ENCODE results near the gene MKX.

GRCh38 chr10:27743012-27743876 is 2.4 kb downstream of the MKX start:
- no peak for TF ChIP-seq POLR2A (IDR thresholded peaks at IDR 0.05)
- TF ChIP-seq CTCF (IDR thresholded peaks at IDR 0.05): no peak

Data from right lobe of liver (tissue), 4 donors.